K562 (cell line): ENCODE measurements around the gene ETV2. TPM values are rescaled to one million over a fixed set of nuclear protein-coding genes. Genes with fewer than 3 reads are reported as not detected.

Experiments used
- ATAC-seq: fragments of 200-7000 bp; cut with Tn5 transposase; 3 replicates; pipeline ENCODE4 v1.9.1; 2020; ENCODE audit warnings: moderate library complexity
- BruUV-seq: library from RNA; stranded (reverse); fragments of 400-500 nt; replicated peaks from 2 replicates; lab custom pipeline; 2021; lab: Mats Ljungman, UMichigan
- CTCF ChIA-PET: fragments of 300-600 bp; formaldehyde crosslinking; extraction: SDS; loops from one replicate; lab custom pipeline; 2021; ENCODE audit warnings: low intra/inter-chr PET ratio; lab: Yijun Ruan, JAX
- POLR2A ChIA-PET: fragments of 300-600, 350-650 bp; sonication (Branson Sonifier 250); formaldehyde crosslinking; extraction: SDS; loops from one replicate; lab custom pipeline; 2021; ENCODE audit warnings: antibody characterized with exemption, inconsistent platforms; lab: Yijun Ruan, JAX
- DNase-seq, 4 experiments: peaks; one replicate each; pipeline versions ENCODE4 v3.0.0 to v3.0.0-alpha.2; 2011 to 2018; ENCODE audit warnings: low spot score in 3 of 4, mixed read lengths in 3 of 4; ENCODE audit errors: extremely low read depth in 1 of 4
- FAIRE-seq: peaks from 2 replicates; lab custom pipeline; 2011; peaks lifted over from hg19 to GRCh38; lab: Jason Lieb, UNC
- H2AFZ ChIP-seq: 2 replicates; pipeline ENCODE4 v1.6.0; 2011; ENCODE audit warnings: low read depth, low read length, control low read depth, inconsistent platforms
- H3K27ac ChIP-seq: fragments of 200-600 bp; 3 replicates; pipeline ENCODE4 v1.8.0; 2011; ENCODE audit warnings: low read depth, mild to moderate bottlenecking, control low read depth, inconsistent platforms, low read length, moderate library complexity, mixed read lengths; ENCODE audit errors: extremely low read depth
- H3K27me3 ChIP-seq, 2 experiments: fragments of 300-600 bp in 1 of 2; 2 replicates in 1 of 2; 3 replicates in 1 of 2; pipeline versions ENCODE4 v1.6.0 to v1.8.0; 2011; ENCODE audit warnings: inconsistent platforms in 2 of 2, low read length in 2 of 2, mild to moderate bottlenecking in 1 of 2, mixed read lengths in 1 of 2, moderate library complexity in 1 of 2; ENCODE audit not compliant: control insufficient read depth in 2 of 2, insufficient read depth in 2 of 2
- H3K36me3 ChIP-seq: fragments of 300-600 bp; 3 replicates; pipeline ENCODE4 v1.8.0; 2011; ENCODE audit warnings: mild to moderate bottlenecking, low read length, inconsistent platforms; ENCODE audit not compliant: control insufficient read depth, insufficient read depth
- H3K4me1 ChIP-seq, 2 experiments: fragments of 200-600 bp in 1 of 2; replicated peaks in 1 of 2; 2 replicates in 1 of 2; 3 replicates in 1 of 2; pipeline versions ENCODE4 v1.5.1 to v1.8.0; 2011; ENCODE audit warnings: inconsistent platforms in 2 of 2, low read length in 2 of 2, mild to moderate bottlenecking in 1 of 2, mixed read lengths in 1 of 2, moderate library complexity in 1 of 2; ENCODE audit not compliant: control insufficient read depth in 2 of 2, insufficient read depth in 2 of 2
- H3K4me2 ChIP-seq: 2 replicates; pipeline ENCODE4 v1.6.1; 2011; ENCODE audit warnings: low read length, control low read depth, inconsistent platforms, mixed read lengths; ENCODE audit not compliant: insufficient read depth
- H3K4me3 ChIP-seq: fragments of 200-600 bp; sonication (generic), shearing (Covaris generic); 2 replicates; pipeline ENCODE4 v1.5.1; 2016; ENCODE audit warnings: control low read depth, inconsistent platforms
- H3K79me2 ChIP-seq: fragments of 200-600 bp; 3 replicates; pipeline ENCODE4 v1.8.0; 2011; ENCODE audit warnings: low read length, inconsistent platforms; ENCODE audit not compliant: control insufficient read depth, insufficient read depth
- H3K9ac ChIP-seq, 2 experiments: 2 replicates each; pipeline versions ENCODE4 v1.6.0 to v1.6.1; 2011; ENCODE audit warnings: low read depth in 2 of 2, low read length in 2 of 2, control low read depth in 1 of 2, inconsistent platforms in 1 of 2, mild to moderate bottlenecking in 1 of 2, mixed read lengths in 1 of 2; ENCODE audit not compliant: insufficient read depth in 1 of 2
- H3K9me1 ChIP-seq: one replicate; pipeline ENCODE4 v1.6.0; 2011; ENCODE audit warnings: inconsistent platforms, mild to moderate bottlenecking, low read length, moderate library complexity; ENCODE audit not compliant: control insufficient read depth, insufficient read depth
- H3K9me3 ChIP-seq: replicated peaks from 2 replicates; pipeline ENCODE4 v1.5.1; 2011; ENCODE audit warnings: low read depth, low read length, inconsistent platforms; ENCODE audit not compliant: control insufficient read depth, insufficient read depth
- H4K20me1 ChIP-seq: replicated peaks from 2 replicates; pipeline ENCODE4 v1.6.1; 2011; ENCODE audit warnings: low read length, inconsistent platforms, mixed read lengths; ENCODE audit not compliant: control insufficient read depth, insufficient read depth
- GATAD2B ChIP-seq: fragments of 450-650 bp; IDR thresholded peaks from 2 replicates; pipeline ENCODE4 v1.6.1; 2017; ENCODE audit warnings: mild to moderate bottlenecking, borderline replicate concordance
- JUND ChIP-seq, 2 experiments: IDR thresholded peaks; 2 replicates in 1 of 2; 3 replicates in 1 of 2; pipeline ENCODE4 v1.6.1; 2011; ENCODE audit warnings: borderline replicate concordance in 2 of 2, low read depth in 2 of 2, low read length in 2 of 2, improper control_type of control experiment in 1 of 2, missing biosample characterization in 1 of 2, missing genetic modification characterization in 1 of 2, missing genetic modification reagents in 1 of 2
- NR2C2 ChIP-seq, 2 experiments: fragments of 200-800 bp in 1 of 2; sonication (Bioruptor generic) in 1 of 2; sonication (generic) in 1 of 2; formaldehyde crosslinking in 1 of 2; IDR thresholded peaks; 2 replicates each; pipeline versions ENCODE4 v1.6.1 to v1.8.0; 2016 to 2022; ENCODE audit warnings: mild to moderate bottlenecking in 1 of 2, missing compliant biosample characterization in 1 of 2, missing genetic modification characterization in 1 of 2, missing genetic modification reagents in 1 of 2
- SP2 ChIP-seq: IDR thresholded peaks from 2 replicates; pipeline ENCODE4 v1.6.1; 2011; ENCODE audit warnings: mild to moderate bottlenecking, low read depth, low read length, moderate library complexity; ENCODE audit not compliant: poor library complexity, severe bottlenecking; ENCODE audit errors: extremely low read depth
- TCF7 ChIP-seq: sonication (generic); IDR thresholded peaks from 2 replicates; pipeline ENCODE4 v1.6.1; 2016; ENCODE audit warnings: antibody characterized with exemption, borderline replicate concordance
- ZNF561 ChIP-seq: fragments of 450-650 bp; formaldehyde crosslinking; conservative IDR thresholded peaks from 2 replicates; pipeline ENCODE4 v1.4.0; 2020; ENCODE audit warnings: mild to moderate bottlenecking, moderate library complexity
- WGBS: fragments of 100-300 bp; shearing (Covaris generic); methylation state at CpG from one replicate; pipeline ENCODE4 v1.1.6; 2016; ENCODE audit warnings: low coverage, mixed read lengths; ENCODE audit not compliant: insufficient coverage; ENCODE audit errors: missing lambda C conversion rate; 5-methylcytosine and 5-hydroxymethylcytosine counted together
- in situ Hi-C: fragments of 300-500 bp; cut with MboI; formaldehyde crosslinking; loops from 4 replicates; pipeline ENCODE4 v1.15.0; 2018; ENCODE audit warnings: inconsistent platforms, mixed read lengths
- intact Hi-C: fragments of 100-400 bp; cut with micrococcal nuclease; formaldehyde crosslinking; loops from 2 replicates; pipeline ENCODE4 v1.14.2; 2022
- polyA plus RNA-seq, 8 experiments: library from polyadenylated mRNA; depleted of rRNA in 4 of 8; stranded (reverse) in 5 of 8; unstranded in 3 of 8; fragments of >200 nt; fragmentation: Nextera tagmentation in 2 of 8; fragmentation: Illumina TruSeq in 1 of 8; extraction: Ambion mirVana in 2 of 8; extraction: Trizol in 1 of 8; gene quantifications; 2 replicates each; pipeline versions ENCODE4 v1.2.1 to v1.2.3, GENCODE V29; 2011 to 2014; ENCODE audit warnings: inconsistent platforms in 1 of 8, missing spikeins in 1 of 8
- total RNA-seq, 7 experiments: library from RNA; depleted of rRNA in 6 of 7; stranded (reverse); fragments of >200 nt in 6 of 7; fragmentation: Illumina TruSeq in 2 of 7; extraction: Trizol in 2 of 7; gene quantifications; 2 replicates each; pipeline versions ENCODE4 v1.2.1 to v1.2.3, GENCODE V29; 2011 to 2021; ENCODE audit warnings: low replicate concordance in 1 of 7
- TF ChIP-seq, protein P1 (sequence below): sonication (generic); formaldehyde crosslinking; IDR thresholded peaks from 2 replicates; pipeline ENCODE4 v1.5.0; 2020; ENCODE audit warnings: missing genetic modification reagents

The ETV2 gene
- total and polyA plus RNA-seq, 9 of the 15 experiments (the other 6 are each of a cell fraction or from before 2014, with no cell fraction given) = 0.11 to 3.7 (median 0.55) TPM

DNA sequence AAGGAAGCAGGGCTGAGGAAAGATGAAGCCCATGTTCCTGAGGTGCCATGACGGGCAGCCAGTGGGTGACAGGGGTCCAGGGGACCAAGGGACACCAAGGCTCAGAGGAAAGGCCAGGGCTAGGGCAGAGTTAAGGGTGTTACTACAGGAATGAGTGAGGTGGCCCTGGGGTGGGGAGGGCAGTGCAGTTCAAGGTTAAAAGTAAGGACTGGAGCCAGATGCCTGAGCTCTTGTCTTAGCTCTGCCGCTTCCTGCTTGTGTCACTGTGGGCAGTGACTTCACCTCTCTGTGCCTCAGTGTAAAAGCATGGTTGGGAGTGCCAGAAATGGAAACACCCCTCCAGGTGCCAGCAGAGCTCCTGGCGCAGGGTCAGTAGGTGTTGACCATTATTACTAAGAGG is 4.9 kb upstream of the ETV2 start:
- ATAC-seq = no peak
- peak overlapping the region in 1 of 2 experiments; percentile 4; a peak in 1 of 4 replicates for H3K9ac ChIP-seq

More for the DNA sequence above, 4.9 kb upstream of the ETV2 start:
- Histone ChIP-seq H3K9me1 (no peaks in the 10 kb centered on the region), H3K36me3 (peaks cover 65% of the 10 kb centered on the region), H3K4me3 (no peak overlapping the region), H2AFZ (no peak overlapping the region), H3K4me2 (no peak overlapping the region), H3K79me2 (no peaks in the 10 kb centered on the region), H3K27ac (no peak overlapping the region)
- DNase-seq (no peak), FAIRE-seq (no peak)
- ChIA-PET CTCF (no interaction called here), POLR2A (interaction anchor here (0.6 kb wide), 2 partner anchors 32 to 51 kb away, joined by 3 read pairs; partner anchors contain the start of gene PMIS2)
- in situ Hi-C loops = no loop called here
- BruUV-seq = no TSS peak
- no peak for TF ChIP-seq JUND (IDR thresholded peaks at IDR 0.05; ENCODE audit: borderline replicate concordance, low read depth, low read length)
- TF ChIP-seq JUND (tag; IDR thresholded peaks at IDR 0.05; ENCODE audit: borderline replicate concordance, low read depth, low read length) = no peak
- no peak for TF ChIP-seq TCF7
- TF ChIP-seq ZNF561 (CRISPR knock-in tag) = no peak
- no peak for TF ChIP-seq NR2C2 (CRISPR knock-in tag; IDR thresholded peaks at IDR 0.05)
- TF ChIP-seq NR2C2 (tag; IDR thresholded peaks at IDR 0.05) = no peak
- TF ChIP-seq, protein P1, sequence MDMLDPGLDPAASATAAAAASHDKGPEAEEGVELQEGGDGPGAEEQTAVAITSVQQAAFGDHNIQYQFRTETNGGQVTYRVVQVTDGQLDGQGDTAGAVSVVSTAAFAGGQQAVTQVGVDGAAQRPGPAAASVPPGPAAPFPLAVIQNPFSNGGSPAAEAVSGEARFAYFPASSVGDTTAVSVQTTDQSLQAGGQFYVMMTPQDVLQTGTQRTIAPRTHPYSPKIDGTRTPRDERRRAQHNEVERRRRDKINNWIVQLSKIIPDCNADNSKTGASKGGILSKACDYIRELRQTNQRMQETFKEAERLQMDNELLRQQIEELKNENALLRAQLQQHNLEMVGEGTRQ (CRISPR knock-in tag) = no peak
- no peak for TF ChIP-seq GATAD2B
- TF ChIP-seq SP2 = no peak
- TF ChIP-seq, all 486 proteins: peak for 0
- 87% methylated on average over 3 of the region's 3 CpGs for WGBS
- Histone ChIP-seq H3K9me3 (no peaks in the 10 kb centered on the region), H4K20me1 (no peaks in the 10 kb centered on the region), H3K4me1 (peaks cover 6 to 16% of the 10 kb centered on the region in 2 experiments; a peak in 4 of 5 replicates), H3K27me3 (no peaks in the 10 kb centered on the region)
- intact Hi-C loops = no loop called here
